GM21529 (cell line): ENCODE results near the gene C15orf39.
"Not testable (repeated sequence)": the region's sequence is repeated elsewhere in the genome, so short reads cannot be mapped to it uniquely, and the experiment has no call there.

ENCODE experiments used
- ATAC-seq: cut with Tn5 transposase; IDR thresholded peaks from one replicate; pipeline ENCODE4 v1.9.1; 2021; ENCODE audit not compliant: unreplicated experiment

C15orf39 gene

DNA sequence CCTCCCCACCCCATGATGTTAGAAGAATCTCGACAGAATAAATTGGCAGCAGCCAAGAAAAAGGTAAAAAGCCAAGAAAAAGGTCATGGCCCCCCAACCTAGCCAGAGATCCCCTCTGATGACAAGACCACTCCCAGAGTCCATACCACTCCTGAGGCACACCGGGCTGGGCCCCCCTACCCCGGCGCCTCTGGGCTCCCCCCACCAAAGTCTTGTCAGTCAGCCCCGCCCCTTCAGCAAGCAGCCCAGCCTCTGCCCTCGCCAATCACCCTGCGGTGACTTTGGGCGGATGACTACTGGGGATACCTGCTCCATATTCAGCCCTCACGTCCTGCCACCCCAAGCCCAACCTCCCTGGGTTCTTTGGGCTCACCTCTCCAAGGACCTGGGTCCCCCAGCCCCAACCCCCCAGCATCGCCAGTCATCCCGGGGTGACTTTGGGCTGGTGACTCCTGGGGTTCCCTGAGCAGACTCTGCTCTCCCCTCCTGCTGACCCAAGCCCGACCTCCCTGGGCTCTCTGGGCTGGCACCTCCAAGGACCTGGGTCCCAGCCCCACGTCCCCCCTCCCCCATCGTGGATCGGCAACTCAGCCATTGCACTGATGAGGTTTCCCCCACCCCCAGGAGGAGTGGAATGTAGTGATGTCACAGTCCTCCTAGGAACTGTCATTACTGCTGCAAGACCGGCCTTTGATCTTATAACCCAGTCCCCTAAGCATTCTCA lies 57.1 kb downstream of the C15orf39 start:
- ATAC-seq: not testable (repeated sequence)

GRCh38 chr15:75259873-75260272 lies 58.2 kb downstream of the C15orf39 start:
- ATAC-seq: not testable (repeated sequence)
